ENCODE data around the gene GPBAR1.

DNA sequence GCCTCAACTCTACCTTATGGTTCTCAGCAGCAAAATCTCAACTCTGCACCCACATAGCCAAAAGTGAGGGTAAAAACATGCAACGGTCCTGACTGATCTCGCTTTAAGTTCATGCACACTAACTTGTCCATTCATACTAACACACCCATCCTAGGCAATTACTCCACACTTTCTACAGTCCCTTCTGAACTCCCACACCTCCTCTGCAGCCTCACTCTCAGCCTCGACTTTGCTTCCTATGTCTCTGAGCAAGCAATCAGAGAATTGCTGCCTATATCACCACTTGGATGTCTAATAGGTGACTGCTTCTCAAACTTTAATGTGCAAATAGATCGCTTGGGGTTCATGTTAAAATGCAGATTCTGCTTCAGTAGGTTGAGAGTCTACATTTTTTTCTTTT is 39.3 kb downstream of the GPBAR1 start:
- TF ChIP-seq POLR2AphosphoS5 (IDR thresholded peaks at IDR 0.05; ENCODE audit: low read depth, low read length): no peak
- TF ChIP-seq TAF1 (IDR thresholded peaks at IDR 0.05; ENCODE audit: borderline replicate concordance, low read depth, low read length): no peak
- no peak for TF ChIP-seq POLR2A (IDR thresholded peaks at IDR 0.05; ENCODE audit: low read depth, low read length)

Measured in GM12892 (cell line).